GM23248 (cell line): ENCODE results near the gene PRR33.

ENCODE experiments used
- EZH2 ChIP-seq: fragments of 200-600 bp; sonication (generic); IDR thresholded peaks from 2 replicates; pipeline ENCODE4 v1.6.1; 2018; ENCODE audit warnings: antibody characterized with exemption, mild to moderate bottlenecking; ENCODE audit not compliant: insufficient read depth, poor library complexity, severe bottlenecking
- EZH2phosphoT487 ChIP-seq: fragments of 200-600 bp; sonication (generic); IDR thresholded peaks from 2 replicates; pipeline ENCODE4 v1.6.1; 2018; ENCODE audit warnings: antibody characterized with exemption, moderate library complexity, mild to moderate bottlenecking, low read depth; ENCODE audit not compliant: insufficient read depth

GRCh38 chr11:1929621-1930461 lies 38.1 kb upstream of the PRR33 start:
- TF ChIP-seq EZH2 (no peak), EZH2phosphoT487 (no peak)
